Colonic mucosa (tissue), 4 donors: ENCODE measurements around the gene PARVA. TPM values are rescaled to one million over a fixed set of nuclear protein-coding genes. Genes with fewer than 3 reads are reported as not detected.

ENCODE experiments used
- DNase-seq: peaks from one replicate; pipeline ENCODE4 v3.0.0-alpha.2; 2020
- H3K27ac ChIP-seq: fragments of 200-600 bp; one replicate; pipeline ENCODE4 v1.8.0; 2021
- H3K27me3 ChIP-seq: fragments of 200-600 bp; one replicate; pipeline ENCODE4 v1.8.0; 2021
- H3K36me3 ChIP-seq: fragments of 200-600 bp; one replicate; pipeline ENCODE4 v1.8.0; 2021
- H3K4me1 ChIP-seq: fragments of 200-600 bp; one replicate; pipeline ENCODE4 v1.8.0; 2021; ENCODE audit warnings: mild to moderate bottlenecking
- H3K4me3 ChIP-seq: fragments of 200-600 bp; one replicate; pipeline ENCODE4 v1.8.0; 2021
- H3K9ac ChIP-seq, 2 donors: one replicate each; pipeline ENCODE4 v1.7.0; 2013; ENCODE audit warnings: control low read depth in 2 of 2, low read depth in 2 of 2, low read length in 2 of 2
- H3K9me3 ChIP-seq: fragments of 200-600 bp; one replicate; pipeline ENCODE4 v1.8.0; 2021
- intact Hi-C: fragments of 100-400 bp; cut with DNase I; formaldehyde crosslinking; loops from one replicate; pipeline ENCODE4 v1.14.1; 2022
- total RNA-seq, 2 donors: library from RNA; stranded (reverse); fragmentation: NEBNext Ultra II Directional in 1 of 2; extraction: Animal tissue kit (Norgen Biotek cat#: 25700) in 1 of 2; gene quantifications; one replicate each; pipeline ENCODE4 v1.2.1, GENCODE V29; 2021
- TF ChIP-seq, protein P1 (sequence below): fragments of 200-600 bp; IDR thresholded peaks from one replicate; pipeline ENCODE4 v1.8.0; 2022; ENCODE audit warnings: antibody characterized with exemption, mild to moderate bottlenecking
- donor health status: healthy.
- donor health status: DM: no; HTN: no; CAD: no.
- donor health status: DM: no; HTN: no; CAD: no.

The PARVA gene
- total RNA-seq, 2 donors from 2014 or later: 61.8 to 78.5 TPM

DNA sequence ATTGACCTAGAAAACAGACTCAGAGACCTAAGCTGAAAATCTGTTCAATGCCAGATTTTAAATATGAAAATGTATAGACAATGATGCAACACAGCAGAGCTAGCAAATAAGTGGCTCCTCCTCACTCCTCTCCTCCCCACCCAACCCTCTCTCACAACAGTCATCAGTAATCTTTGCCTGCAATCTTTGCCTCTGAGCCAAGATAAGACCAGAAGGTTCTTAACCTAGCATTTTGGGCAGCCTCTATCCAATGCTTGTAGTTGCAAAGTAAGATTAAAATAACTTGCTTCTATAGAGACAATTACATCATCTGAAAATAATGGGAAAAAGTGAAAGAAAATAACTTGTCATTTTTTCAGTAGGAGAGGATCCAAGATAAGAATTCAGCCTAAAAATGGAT lies 117.3 kb downstream of the PARVA start:
- intact Hi-C loops: no loop called here
- no peaks in the 10 kb centered on the region for H3K27me3 ChIP-seq

DNA sequence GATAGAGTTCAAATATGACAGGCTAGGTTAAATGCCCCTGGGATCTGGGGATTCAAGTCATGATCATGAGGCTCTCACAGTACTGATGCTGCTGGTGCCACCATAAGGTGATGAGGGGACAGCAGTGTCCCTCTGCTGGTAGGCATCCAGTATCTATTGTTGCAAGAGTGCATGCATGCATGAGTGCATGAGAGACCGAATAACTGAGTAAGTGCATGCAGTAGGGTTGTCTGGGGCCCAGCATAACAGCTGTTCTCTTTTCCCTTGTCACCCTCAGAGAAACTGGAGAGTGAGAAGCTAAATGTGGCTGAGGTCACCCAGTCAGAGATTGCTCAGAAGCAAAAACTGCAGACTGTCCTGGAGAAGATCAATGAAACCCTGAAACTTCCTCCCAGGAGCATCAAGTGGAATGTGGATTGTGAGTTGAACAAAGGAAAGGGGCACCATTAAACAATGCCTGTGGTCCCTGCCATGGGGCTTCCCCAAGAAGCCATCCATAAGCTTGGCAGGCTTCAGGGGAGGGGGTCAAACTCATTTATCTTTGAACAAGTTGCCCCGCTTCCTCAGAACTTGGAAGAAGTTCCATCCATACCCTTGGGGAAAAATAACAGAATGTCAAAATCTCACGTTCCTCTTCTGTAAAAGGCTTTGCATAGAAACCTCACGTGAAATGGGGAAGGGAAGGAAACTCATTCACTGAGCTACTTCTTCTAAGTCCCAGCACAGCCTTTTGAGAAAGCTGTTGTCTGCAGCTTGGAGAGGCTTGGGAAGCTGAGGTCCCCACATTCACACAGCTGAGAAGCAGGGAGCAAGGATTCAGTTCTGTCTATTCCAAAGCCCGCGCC lies 119.0 kb downstream of the PARVA start:
- H3K4me1 ChIP-seq: no peaks in the 10 kb centered on the region
- no peaks in the 10 kb centered on the region for H3K36me3 ChIP-seq
- no peak overlapping the region for H3K4me3 ChIP-seq
- no peaks in the 10 kb centered on the region for H3K27me3 ChIP-seq
- no peaks in the 10 kb centered on the region for H3K9me3 ChIP-seq
- DNase-seq: no peak
- H3K9ac ChIP-seq: no peak overlapping the region
- intact Hi-C loops: no loop called here
- TF ChIP-seq, protein P1, sequence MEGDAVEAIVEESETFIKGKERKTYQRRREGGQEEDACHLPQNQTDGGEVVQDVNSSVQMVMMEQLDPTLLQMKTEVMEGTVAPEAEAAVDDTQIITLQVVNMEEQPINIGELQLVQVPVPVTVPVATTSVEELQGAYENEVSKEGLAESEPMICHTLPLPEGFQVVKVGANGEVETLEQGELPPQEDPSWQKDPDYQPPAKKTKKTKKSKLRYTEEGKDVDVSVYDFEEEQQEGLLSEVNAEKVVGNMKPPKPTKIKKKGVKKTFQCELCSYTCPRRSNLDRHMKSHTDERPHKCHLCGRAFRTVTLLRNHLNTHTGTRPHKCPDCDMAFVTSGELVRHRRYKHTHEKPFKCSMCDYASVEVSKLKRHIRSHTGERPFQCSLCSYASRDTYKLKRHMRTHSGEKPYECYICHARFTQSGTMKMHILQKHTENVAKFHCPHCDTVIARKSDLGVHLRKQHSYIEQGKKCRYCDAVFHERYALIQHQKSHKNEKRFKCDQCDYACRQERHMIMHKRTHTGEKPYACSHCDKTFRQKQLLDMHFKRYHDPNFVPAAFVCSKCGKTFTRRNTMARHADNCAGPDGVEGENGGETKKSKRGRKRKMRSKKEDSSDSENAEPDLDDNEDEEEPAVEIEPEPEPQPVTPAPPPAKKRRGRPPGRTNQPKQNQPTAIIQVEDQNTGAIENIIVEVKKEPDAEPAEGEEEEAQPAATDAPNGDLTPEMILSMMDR: no peak
- no peak overlapping the region for H3K27ac ChIP-seq

More for the DNA sequence above, 117.3 kb downstream of the PARVA start:
- Histone ChIP-seq H3K9me3 (no peaks in the 10 kb centered on the region), H3K9ac (no peak overlapping the region), H3K27ac (no peak overlapping the region), H3K36me3 (no peaks in the 10 kb centered on the region), H3K4me1 (no peaks in the 10 kb centered on the region), H3K4me3 (no peak overlapping the region)
- DNase-seq: no peak
- TF ChIP-seq, protein P1: no peak

DNA sequence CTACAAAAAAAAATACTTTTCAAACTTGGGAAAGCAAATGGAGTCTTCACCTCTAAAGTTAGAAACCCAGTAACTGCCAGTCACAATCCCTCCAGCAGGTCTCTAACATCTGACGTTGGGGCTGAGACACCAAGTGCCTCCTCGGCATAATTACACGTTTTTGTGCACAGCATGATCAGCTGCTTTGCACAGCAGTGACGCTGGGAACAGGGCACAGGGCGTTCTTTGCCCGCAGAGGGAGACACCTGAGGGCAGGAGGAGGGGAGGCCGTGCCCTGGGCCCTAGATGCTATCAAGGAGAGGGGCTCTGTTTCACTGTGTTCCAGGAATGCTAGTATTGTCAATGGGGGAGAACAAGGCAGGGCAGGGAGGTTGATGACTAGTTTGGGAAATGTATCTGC lies 120.1 kb downstream of the PARVA start:
- TF ChIP-seq, protein P1: no peak
- intact Hi-C loops: no loop called here
- H3K36me3 ChIP-seq: no peaks in the 10 kb centered on the region
- DNase-seq: no peak
- no peaks in the 10 kb centered on the region for H3K27me3 ChIP-seq
- no peak overlapping the region for H3K27ac ChIP-seq
- H3K4me3 ChIP-seq: no peak overlapping the region
- H3K9ac ChIP-seq: no peak overlapping the region
- no peaks in the 10 kb centered on the region for H3K9me3 ChIP-seq
- no peaks in the 10 kb centered on the region for H3K4me1 ChIP-seq

- H3K4me3 ChIP-seq: no peak overlapping the region
- H3K27me3 ChIP-seq: no peaks in the 10 kb centered on the region
- intact Hi-C loops: no loop called here
- no peak overlapping the region for H3K9ac ChIP-seq
- no peak overlapping the region for H3K27ac ChIP-seq
- TF ChIP-seq, protein P1: no peak
- no peaks in the 10 kb centered on the region for H3K4me1 ChIP-seq
- no peaks in the 10 kb centered on the region for H3K9me3 ChIP-seq
- DNase-seq: no peak
- no peaks in the 10 kb centered on the region for H3K36me3 ChIP-seq
Measured at GRCh38 chr11:12499071-12499470, 121.7 kb downstream of the PARVA start.

- intact Hi-C loops: no loop called here
- no peak for DNase-seq
- no peaks in the 10 kb centered on the region for H3K27me3 ChIP-seq
- TF ChIP-seq, protein P1: no peak
- no peaks in the 10 kb centered on the region for H3K4me1 ChIP-seq
- H3K27ac ChIP-seq: no peak overlapping the region
- no peak overlapping the region for H3K4me3 ChIP-seq
- no peaks in the 10 kb centered on the region for H3K36me3 ChIP-seq
- no peaks in the 10 kb centered on the region for H3K9me3 ChIP-seq
- no peak overlapping the region for H3K9ac ChIP-seq
Measured at GRCh38 chr11:12502046-12502445, 124.7 kb downstream of the PARVA start.
